ENCODE data around the gene CNOT2. TPM values are rescaled to one million over a fixed set of nuclear protein-coding genes. Genes with fewer than 3 reads are reported as not detected.
A peak's percentile ranks its signal among the peaks of the same experiment; 100 is the strongest.

Gene CNOT2
- total and polyA plus RNA-seq, 11 donors: 15.5 to 63.7 (median 36.9) TPM

GRCh38 chr12:70246580-70246979, 3.3 kb downstream of the CNOT2 start:
- no peak overlapping the region for H3K27ac ChIP-seq
- no peak for DNase-seq
- H3K4me1 ChIP-seq: peaks cover 5 to 82% (median 63%) of the 10 kb centered on the region in 12 donors
- H3K4me3 ChIP-seq: no peak overlapping the region
- intact Hi-C loops (cut with DNase I): loop anchor here in 9 of 10 donors (10.0 kb wide), 8 partner anchors 68 to 478 kb away; partner anchors contain the start of gene KCNMB4 (in 4 of the 9)
- no peaks in the 10 kb centered on the region for H3K27me3 ChIP-seq
- no peaks in the 10 kb centered on the region for H3K9me3 ChIP-seq
- peaks cover 0 to 5% (median 0%) of the 10 kb centered on the region in 9 donors for H3K36me3 ChIP-seq
- no peak for ATAC-seq
- TF ChIP-seq CTCF (IDR thresholded peaks at IDR 0.05): no peak
- TF ChIP-seq POLR2A (IDR thresholded peaks at IDR 0.05): no peak

- intact Hi-C loops (cut with DNase I): loop anchor here in 9 of 10 donors (10.0 kb wide), 8 partner anchors 67 to 477 kb away; partner anchors contain the start of gene KCNMB4 (in 4 of the 9)
- Histone ChIP-seq H3K4me3 (no peak overlapping the region), H3K36me3 (peaks cover 0 to 5% (median 0%) of the 10 kb centered on the region in 9 donors), H3K27ac (peak overlapping the region in 1 of 12 donors; percentile 23), H3K4me1 (peaks cover 5 to 82% (median 63%) of the 10 kb centered on the region in 12 donors), H3K9me3 (no peaks in the 10 kb centered on the region), H3K27me3 (no peaks in the 10 kb centered on the region)
- DNase-seq (no peak), ATAC-seq (no peak)
- 85 to 93% (median 89%) methylated on average over 2 of the region's 2 CpGs for WGBS, 4 donors
- TF ChIP-seq CTCF (IDR thresholded peaks at IDR 0.05) (no peak), POLR2A (IDR thresholded peaks at IDR 0.05) (no peak)
These were observed 4.5 kb downstream of the CNOT2 start for GRCh38 chr12:70247653-70248199.

- Histone ChIP-seq H3K36me3 (peaks cover 0 to 5% (median 0%) of the 10 kb centered on the region in 9 donors), H3K4me3 (no peak overlapping the region), H3K27ac (no peak overlapping the region), H3K4me1 (peaks cover 5 to 90% (median 68%) of the 10 kb centered on the region in 12 donors), H3K27me3 (no peaks in the 10 kb centered on the region), H3K9me3 (no peaks in the 10 kb centered on the region)
- TF ChIP-seq CTCF (IDR thresholded peaks at IDR 0.05): no peak
- no peak for TF ChIP-seq POLR2A (IDR thresholded peaks at IDR 0.05)
- DNase-seq: no peak
- ATAC-seq: no peak
- 43 to 61% (median 50%) methylated on average over 1 of the region's 1 CpG for WGBS, 4 donors
- intact Hi-C loops (cut with DNase I): loop anchor here in 9 of 10 donors (10.0 kb wide), 8 partner anchors 66 to 476 kb away; partner anchors contain the start of gene KCNMB4 (in 4 of the 9)
These were observed 5.6 kb downstream of the CNOT2 start for GRCh38 chr12:70248876-70249275.

GRCh38 chr12:70249903-70250302, 6.7 kb downstream of the CNOT2 start:
- intact Hi-C loops (cut with DNase I): loop anchor here (10.0 kb wide), 8 partner anchors 65 to 475 kb away; partner anchors contain the start of gene KCNMB4 (in 4 of the 10)
- no peak overlapping the region for H3K27ac ChIP-seq
- no peaks in the 10 kb centered on the region for H3K9me3 ChIP-seq
- TF ChIP-seq POLR2A (IDR thresholded peaks at IDR 0.05): no peak
- WGBS, 4 donors: 84 to 89% (median 85%) methylated on average over 2 of the region's 2 CpGs
- ATAC-seq (no peak), DNase-seq (no peak)
- no peaks in the 10 kb centered on the region for H3K27me3 ChIP-seq
- peaks cover 0 to 5% (median 0%) of the 10 kb centered on the region in 9 donors for H3K36me3 ChIP-seq
- peaks cover 5 to 82% (median 62%) of the 10 kb centered on the region in 12 donors for H3K4me1 ChIP-seq
- no peak overlapping the region for H3K4me3 ChIP-seq

Data from heart left ventricle (tissue), 16 donors.